K562 (cell line): ENCODE results near the gene PIK3C2B. TPM values are rescaled to one million over a fixed set of nuclear protein-coding genes. Genes with fewer than 3 reads are reported as not detected.
A peak's percentile ranks its signal among the peaks of the same experiment; 100 is the strongest.

Source experiments
- FIP1L1 ChIP-seq: fragments of 200-400 bp; formaldehyde crosslinking; IDR thresholded peaks from 2 replicates; pipeline ENCODE4 v1.6.1; 2018; ENCODE audit warnings: mild to moderate bottlenecking, low read depth, low read length; ENCODE audit not compliant: poor library complexity, severe bottlenecking
- ZNF143 ChIP-seq: sonication (generic); formaldehyde crosslinking; IDR thresholded peaks from 2 replicates; pipeline ENCODE4 v1.9.0; 2022; ENCODE audit warnings: mild to moderate bottlenecking, missing genetic modification reagents
- ZNF766 ChIP-seq: fragments of 200-800 bp; sonication (Bioruptor generic); conservative IDR thresholded peaks from 2 replicates; pipeline ENCODE4 v1.6.1; 2016; ENCODE audit warnings: missing genetic modification characterization, missing compliant biosample characterization
- polyA plus RNA-seq, 8 experiments: library from polyadenylated mRNA; depleted of rRNA in 4 of 8; stranded (reverse) in 5 of 8; unstranded in 3 of 8; fragments of >200 nt; fragmentation: Nextera tagmentation in 2 of 8; fragmentation: Illumina TruSeq in 1 of 8; extraction: Ambion mirVana in 2 of 8; extraction: Trizol in 1 of 8; gene quantifications; 2 replicates each; pipeline versions ENCODE4 v1.2.1 to v1.2.3, GENCODE V29; 2011 to 2014; ENCODE audit warnings: inconsistent platforms in 1 of 8, missing spikeins in 1 of 8
- total RNA-seq, 7 experiments: library from RNA; depleted of rRNA in 6 of 7; stranded (reverse); fragments of >200 nt in 6 of 7; fragmentation: Illumina TruSeq in 2 of 7; extraction: Trizol in 2 of 7; gene quantifications; 2 replicates each; pipeline versions ENCODE4 v1.2.1 to v1.2.3, GENCODE V29; 2011 to 2021; ENCODE audit warnings: low replicate concordance in 1 of 7
- TF ChIP-seq, protein P1 (sequence below), 3 experiments: fragments of 200-800 bp in 1 of 3; fragments of 250-450 bp in 1 of 3; fragments of 450-650 bp in 1 of 3; sonication (Bioruptor Pico) in 1 of 3; sonication (Bioruptor generic) in 1 of 3; formaldehyde crosslinking in 1 of 3; IDR thresholded peaks; 2 replicates each; pipeline versions ENCODE4 v1.6.1 to v1.8.0; 2016 to 2022; ENCODE audit warnings: mild to moderate bottlenecking in 2 of 3, missing genetic modification characterization in 2 of 3, missing compliant biosample characterization in 1 of 3, moderate library complexity in 1 of 3
- TF ChIP-seq, protein P2 (sequence below): fragments of 450-650 bp; IDR thresholded peaks from 2 replicates; pipeline ENCODE4 v1.6.1; 2017; ENCODE audit warnings: antibody characterized with exemption
- TF ChIP-seq, protein P3 (sequence below): sonication (generic); formaldehyde crosslinking; IDR thresholded peaks from 2 replicates; pipeline ENCODE4 v1.8.1; 2023; ENCODE audit warnings: mild to moderate bottlenecking, missing genetic modification reagents
- TF ChIP-seq, protein P4 (sequence below): fragments of 250-450 bp; sonication (Bioruptor Pico); IDR thresholded peaks from 2 replicates; pipeline ENCODE4 v1.5.0; 2022; ENCODE audit warnings: mild to moderate bottlenecking
- TF ChIP-seq, protein P5 (sequence below), 2 experiments: fragments of 150-350 bp in 1 of 2; IDR thresholded peaks; 2 replicates each; pipeline ENCODE4 v1.6.1; 2012 to 2016; ENCODE audit warnings: low read depth in 2 of 2, low read length in 2 of 2, mild to moderate bottlenecking in 1 of 2, moderate library complexity in 1 of 2
- TF ChIP-seq, protein P6 (sequence below): fragments of 450-650 bp; formaldehyde crosslinking; IDR thresholded peaks from 2 replicates; pipeline ENCODE4 v1.4.0; 2020; ENCODE audit warnings: mild to moderate bottlenecking, moderate library complexity

Gene PIK3C2B
- total and polyA plus RNA-seq, 9 of the 15 experiments (the other 6 are each of a cell fraction or from before 2014, with no cell fraction given): 0.10 to 2.9 (median 0.72) TPM

DNA sequence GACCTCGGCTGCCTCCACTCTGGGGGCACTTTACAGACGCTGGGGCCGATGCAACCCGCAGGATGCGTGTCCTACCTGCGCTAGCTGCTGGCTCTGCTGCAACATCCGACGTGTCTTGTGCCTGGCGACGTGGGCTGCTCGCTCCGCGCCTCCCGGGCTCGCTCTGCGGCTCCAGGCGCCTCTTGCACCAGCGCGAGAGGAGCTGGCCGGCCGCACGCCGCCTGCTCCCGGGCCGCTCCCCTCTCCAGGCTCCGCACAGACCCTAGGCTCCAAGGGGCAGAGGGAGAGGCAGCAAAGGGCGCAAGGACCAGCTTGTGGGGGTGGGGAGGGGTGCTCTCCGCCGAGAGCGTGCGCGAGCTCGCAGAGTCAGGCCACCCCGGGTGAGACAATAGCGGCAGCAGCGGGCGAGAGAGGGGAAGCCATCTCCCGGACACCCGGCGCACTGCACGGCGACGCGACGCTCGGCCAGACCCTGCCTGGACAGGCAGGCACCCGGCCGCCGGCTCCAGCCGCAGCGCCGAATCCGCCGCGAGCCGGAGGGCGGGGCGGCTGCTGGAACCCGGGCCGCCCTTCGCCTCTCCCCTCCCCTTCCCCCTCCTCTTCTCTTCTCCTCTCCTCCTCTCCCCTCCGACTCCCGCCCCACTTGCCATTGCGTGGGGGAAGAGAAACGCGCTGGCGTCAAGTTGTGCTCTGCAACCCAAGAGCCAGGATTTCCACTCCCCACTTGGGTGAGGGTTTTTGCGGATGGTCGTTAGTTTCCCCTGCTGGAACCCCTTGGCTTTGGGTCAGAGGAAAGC is at the start of gene PIK3C2B (continued):
- TF ChIP-seq, protein P1, sequence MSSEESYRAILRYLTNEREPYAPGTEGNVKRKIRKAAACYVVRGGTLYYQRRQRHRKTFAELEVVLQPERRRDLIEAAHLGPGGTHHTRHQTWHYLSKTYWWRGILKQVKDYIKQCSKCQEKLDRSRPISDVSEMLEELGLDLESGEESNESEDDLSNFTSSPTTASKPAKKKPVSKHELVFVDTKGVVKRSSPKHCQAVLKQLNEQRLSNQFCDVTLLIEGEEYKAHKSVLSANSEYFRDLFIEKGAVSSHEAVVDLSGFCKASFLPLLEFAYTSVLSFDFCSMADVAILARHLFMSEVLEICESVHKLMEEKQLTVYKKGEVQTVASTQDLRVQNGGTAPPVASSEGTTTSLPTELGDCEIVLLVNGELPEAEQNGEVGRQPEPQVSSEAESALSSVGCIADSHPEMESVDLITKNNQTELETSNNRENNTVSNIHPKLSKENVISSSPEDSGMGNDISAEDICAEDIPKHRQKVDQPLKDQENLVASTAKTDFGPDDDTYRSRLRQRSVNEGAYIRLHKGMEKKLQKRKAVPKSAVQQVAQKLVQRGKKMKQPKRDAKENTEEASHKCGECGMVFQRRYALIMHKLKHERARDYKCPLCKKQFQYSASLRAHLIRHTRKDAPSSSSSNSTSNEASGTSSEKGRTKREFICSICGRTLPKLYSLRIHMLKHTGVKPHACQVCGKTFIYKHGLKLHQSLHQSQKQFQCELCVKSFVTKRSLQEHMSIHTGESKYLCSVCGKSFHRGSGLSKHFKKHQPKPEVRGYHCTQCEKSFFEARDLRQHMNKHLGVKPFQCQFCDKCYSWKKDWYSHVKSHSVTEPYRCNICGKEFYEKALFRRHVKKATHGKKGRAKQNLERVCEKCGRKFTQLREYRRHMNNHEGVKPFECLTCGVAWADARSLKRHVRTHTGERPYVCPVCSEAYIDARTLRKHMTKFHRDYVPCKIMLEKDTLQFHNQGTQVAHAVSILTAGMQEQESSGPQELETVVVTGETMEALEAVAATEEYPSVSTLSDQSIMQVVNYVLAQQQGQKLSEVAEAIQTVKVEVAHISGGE (CRISPR knock-in tag; IDR thresholded peaks at IDR 0.05): no peak; a peak in 2 of 6 replicates
- TF ChIP-seq ZNF766 (CRISPR knock-in tag) (0 out of 2 replicates have a peak, but pooled peaks have one; percentile 61), ZNF143 (CRISPR knock-in tag) (peak; percentile 60; the same call in 1 of the 2 replicates), FIP1L1 (peak; percentile 36)
- TF ChIP-seq, protein P2, sequence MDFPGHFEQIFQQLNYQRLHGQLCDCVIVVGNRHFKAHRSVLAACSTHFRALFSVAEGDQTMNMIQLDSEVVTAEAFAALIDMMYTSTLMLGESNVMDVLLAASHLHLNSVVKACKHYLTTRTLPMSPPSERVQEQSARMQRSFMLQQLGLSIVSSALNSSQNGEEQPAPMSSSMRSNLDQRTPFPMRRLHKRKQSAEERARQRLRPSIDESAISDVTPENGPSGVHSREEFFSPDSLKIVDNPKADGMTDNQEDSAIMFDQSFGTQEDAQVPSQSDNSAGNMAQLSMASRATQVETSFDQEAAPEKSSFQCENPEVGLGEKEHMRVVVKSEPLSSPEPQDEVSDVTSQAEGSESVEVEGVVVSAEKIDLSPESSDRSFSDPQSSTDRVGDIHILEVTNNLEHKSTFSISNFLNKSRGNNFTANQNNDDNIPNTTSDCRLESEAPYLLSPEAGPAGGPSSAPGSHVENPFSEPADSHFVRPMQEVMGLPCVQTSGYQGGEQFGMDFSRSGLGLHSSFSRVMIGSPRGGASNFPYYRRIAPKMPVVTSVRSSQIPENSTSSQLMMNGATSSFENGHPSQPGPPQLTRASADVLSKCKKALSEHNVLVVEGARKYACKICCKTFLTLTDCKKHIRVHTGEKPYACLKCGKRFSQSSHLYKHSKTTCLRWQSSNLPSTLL: no peak
- TF ChIP-seq, protein P3, sequence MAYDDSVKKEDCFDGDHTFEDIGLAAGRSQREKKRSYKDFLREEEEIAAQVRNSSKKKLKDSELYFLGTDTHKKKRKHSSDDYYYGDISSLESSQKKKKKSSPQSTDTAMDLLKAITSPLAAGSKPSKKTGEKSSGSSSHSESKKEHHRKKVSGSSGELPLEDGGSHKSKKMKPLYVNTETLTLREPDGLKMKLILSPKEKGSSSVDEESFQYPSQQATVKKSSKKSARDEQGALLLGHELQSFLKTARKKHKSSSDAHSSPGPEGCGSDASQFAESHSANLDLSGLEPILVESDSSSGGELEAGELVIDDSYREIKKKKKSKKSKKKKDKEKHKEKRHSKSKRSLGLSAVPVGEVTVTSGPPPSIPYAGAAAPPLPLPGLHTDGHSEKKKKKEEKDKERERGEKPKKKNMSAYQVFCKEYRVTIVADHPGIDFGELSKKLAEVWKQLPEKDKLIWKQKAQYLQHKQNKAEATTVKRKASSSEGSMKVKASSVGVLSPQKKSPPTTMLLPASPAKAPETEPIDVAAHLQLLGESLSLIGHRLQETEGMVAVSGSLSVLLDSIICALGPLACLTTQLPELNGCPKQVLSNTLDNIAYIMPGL (CRISPR knock-in tag): peak; percentile 89; the same call in 1 of the 2 replicates
- TF ChIP-seq, protein P4, sequence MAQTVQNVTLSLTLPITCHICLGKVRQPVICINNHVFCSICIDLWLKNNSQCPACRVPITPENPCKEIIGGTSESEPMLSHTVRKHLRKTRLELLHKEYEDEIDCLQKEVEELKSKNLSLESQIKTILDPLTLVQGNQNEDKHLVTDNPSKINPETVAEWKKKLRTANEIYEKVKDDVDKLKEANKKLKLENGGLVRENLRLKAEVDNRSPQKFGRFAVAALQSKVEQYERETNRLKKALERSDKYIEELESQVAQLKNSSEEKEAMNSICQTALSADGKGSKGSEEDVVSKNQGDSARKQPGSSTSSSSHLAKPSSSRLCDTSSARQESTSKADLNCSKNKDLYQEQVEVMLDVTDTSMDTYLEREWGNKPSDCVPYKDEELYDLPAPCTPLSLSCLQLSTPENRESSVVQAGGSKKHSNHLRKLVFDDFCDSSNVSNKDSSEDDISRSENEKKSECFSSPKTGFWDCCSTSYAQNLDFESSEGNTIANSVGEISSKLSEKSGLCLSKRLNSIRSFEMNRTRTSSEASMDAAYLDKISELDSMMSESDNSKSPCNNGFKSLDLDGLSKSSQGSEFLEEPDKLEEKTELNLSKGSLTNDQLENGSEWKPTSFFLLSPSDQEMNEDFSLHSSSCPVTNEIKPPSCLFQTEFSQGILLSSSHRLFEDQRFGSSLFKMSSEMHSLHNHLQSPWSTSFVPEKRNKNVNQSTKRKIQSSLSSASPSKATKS (CRISPR knock-in tag): no peak
- TF ChIP-seq, protein P5, sequence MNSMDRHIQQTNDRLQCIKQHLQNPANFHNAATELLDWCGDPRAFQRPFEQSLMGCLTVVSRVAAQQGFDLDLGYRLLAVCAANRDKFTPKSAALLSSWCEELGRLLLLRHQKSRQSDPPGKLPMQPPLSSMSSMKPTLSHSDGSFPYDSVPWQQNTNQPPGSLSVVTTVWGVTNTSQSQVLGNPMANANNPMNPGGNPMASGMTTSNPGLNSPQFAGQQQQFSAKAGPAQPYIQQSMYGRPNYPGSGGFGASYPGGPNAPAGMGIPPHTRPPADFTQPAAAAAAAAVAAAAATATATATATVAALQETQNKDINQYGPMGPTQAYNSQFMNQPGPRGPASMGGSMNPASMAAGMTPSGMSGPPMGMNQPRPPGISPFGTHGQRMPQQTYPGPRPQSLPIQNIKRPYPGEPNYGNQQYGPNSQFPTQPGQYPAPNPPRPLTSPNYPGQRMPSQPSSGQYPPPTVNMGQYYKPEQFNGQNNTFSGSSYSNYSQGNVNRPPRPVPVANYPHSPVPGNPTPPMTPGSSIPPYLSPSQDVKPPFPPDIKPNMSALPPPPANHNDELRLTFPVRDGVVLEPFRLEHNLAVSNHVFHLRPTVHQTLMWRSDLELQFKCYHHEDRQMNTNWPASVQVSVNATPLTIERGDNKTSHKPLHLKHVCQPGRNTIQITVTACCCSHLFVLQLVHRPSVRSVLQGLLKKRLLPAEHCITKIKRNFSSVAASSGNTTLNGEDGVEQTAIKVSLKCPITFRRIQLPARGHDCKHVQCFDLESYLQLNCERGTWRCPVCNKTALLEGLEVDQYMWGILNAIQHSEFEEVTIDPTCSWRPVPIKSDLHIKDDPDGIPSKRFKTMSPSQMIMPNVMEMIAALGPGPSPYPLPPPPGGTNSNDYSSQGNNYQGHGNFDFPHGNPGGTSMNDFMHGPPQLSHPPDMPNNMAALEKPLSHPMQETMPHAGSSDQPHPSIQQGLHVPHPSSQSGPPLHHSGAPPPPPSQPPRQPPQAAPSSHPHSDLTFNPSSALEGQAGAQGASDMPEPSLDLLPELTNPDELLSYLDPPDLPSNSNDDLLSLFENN (IDR thresholded peaks at IDR 0.05; ENCODE audit: low read depth in 2 of 2, low read length in 2 of 2): no peak
- TF ChIP-seq, protein P6, sequence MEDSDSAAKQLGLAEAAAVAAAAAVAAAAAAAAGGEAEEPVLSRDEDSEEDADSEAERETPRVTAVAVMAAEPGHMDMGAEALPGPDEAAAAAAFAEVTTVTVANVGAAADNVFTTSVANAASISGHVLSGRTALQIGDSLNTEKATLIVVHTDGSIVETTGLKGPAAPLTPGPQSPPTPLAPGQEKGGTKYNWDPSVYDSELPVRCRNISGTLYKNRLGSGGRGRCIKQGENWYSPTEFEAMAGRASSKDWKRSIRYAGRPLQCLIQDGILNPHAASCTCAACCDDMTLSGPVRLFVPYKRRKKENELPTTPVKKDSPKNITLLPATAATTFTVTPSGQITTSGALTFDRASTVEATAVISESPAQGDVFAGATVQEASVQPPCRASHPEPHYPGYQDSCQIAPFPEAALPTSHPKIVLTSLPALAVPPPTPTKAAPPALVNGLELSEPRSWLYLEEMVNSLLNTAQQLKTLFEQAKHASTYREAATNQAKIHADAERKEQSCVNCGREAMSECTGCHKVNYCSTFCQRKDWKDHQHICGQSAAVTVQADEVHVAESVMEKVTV (CRISPR knock-in tag): peak; percentile 66
